MM.1S (cell line): ENCODE data around the gene KANK4.

Experiments used
- DNase-seq: peaks from one replicate; pipeline ENCODE4 v3.0.0-alpha.2; 2015
- H2AFZ ChIP-seq: fragments of 300-600 bp; sonication (generic); 2 replicates; pipeline ENCODE4 v1.6.0; 2016; ENCODE audit warnings: antibody characterized with exemption, low read length
- H3F3A ChIP-seq: fragments of 300-600 bp; sonication (generic); 2 replicates; pipeline ENCODE4 v1.6.1; 2016; ENCODE audit warnings: mild to moderate bottlenecking, antibody characterized with exemption, low read length, moderate library complexity, mixed read lengths; ENCODE audit not compliant: insufficient read depth
- H3K27ac ChIP-seq: fragments of 300-600 bp; sonication (generic); 2 replicates; pipeline ENCODE4 v1.5.1; 2016; ENCODE audit warnings: mild to moderate bottlenecking, low read length
- H3K27me3 ChIP-seq: fragments of 300-600 bp; sonication (generic); replicated peaks from 2 replicates; pipeline ENCODE4 v1.6.0; 2016; ENCODE audit warnings: low read length; ENCODE audit not compliant: insufficient read depth
- H3K36me3 ChIP-seq: fragments of 300-600 bp; sonication (generic); replicated peaks from 2 replicates; pipeline ENCODE4 v1.6.1; 2016; ENCODE audit warnings: mild to moderate bottlenecking, low read length, mixed read lengths; ENCODE audit not compliant: insufficient read depth
- H3K4me1 ChIP-seq: fragments of 300-600 bp; sonication (generic); 2 replicates; pipeline ENCODE4 v1.6.1; 2016; ENCODE audit warnings: low read length, mixed read lengths
- H3K4me2 ChIP-seq: fragments of 300-600 bp; sonication (generic); 2 replicates; pipeline ENCODE4 v1.6.0; 2016; ENCODE audit warnings: low read depth, low read length
- H3K4me3 ChIP-seq: fragments of 300-600 bp; sonication (generic); 2 replicates; pipeline ENCODE4 v1.5.1; 2016; ENCODE audit warnings: low read length, mixed read lengths
- H3K79me2 ChIP-seq: fragments of 300-600 bp; sonication (generic); 2 replicates; pipeline ENCODE4 v1.6.1; 2016; ENCODE audit warnings: mixed run types, low read length, mixed read lengths
- H3K9ac ChIP-seq: fragments of 300-600 bp; sonication (generic); 2 replicates; pipeline ENCODE4 v1.6.1; 2016; ENCODE audit warnings: low read length, mixed read lengths
- H3K9me2 ChIP-seq: fragments of 300-600 bp; sonication (generic); replicated peaks from 2 replicates; pipeline ENCODE4 v1.6.1; 2016; ENCODE audit warnings: mild to moderate bottlenecking, low read length, mixed read lengths; ENCODE audit not compliant: insufficient read depth
- H3K9me3 ChIP-seq: fragments of 300-600 bp; sonication (generic); replicated peaks from 2 replicates; pipeline ENCODE4 v1.6.1; 2016; ENCODE audit warnings: mild to moderate bottlenecking, low read length, mixed read lengths; ENCODE audit not compliant: insufficient read depth
- H4K20me1 ChIP-seq: fragments of 300-600 bp; sonication (generic); 2 replicates; pipeline ENCODE4 v1.6.1; 2016; ENCODE audit warnings: mild to moderate bottlenecking, low read length, moderate library complexity, mixed read lengths; ENCODE audit not compliant: insufficient read depth
- CTCF ChIP-seq: fragments of 300-600 bp; sonication (generic); IDR thresholded peaks from 2 replicates; pipeline ENCODE4 v1.5.1; 2016; ENCODE audit warnings: antibody characterized with exemption, low read length, mixed read lengths
- EZH2 ChIP-seq: fragments of 300-600 bp; sonication (generic); optimal IDR thresholded peaks from 2 replicates; pipeline ENCODE3; 2017; ENCODE audit warnings: low read depth, mild to moderate bottlenecking, antibody characterized with exemption, low read length, mixed read lengths
- EZH2phosphoT487 ChIP-seq: fragments of 300-600 bp; sonication (generic); IDR thresholded peaks from 2 replicates; pipeline ENCODE4 v1.6.1; 2018; ENCODE audit warnings: antibody characterized with exemption, low read length

The KANK4 gene

GRCh38 chr1:62207187-62207586 is 112.0 kb downstream of the KANK4 start:
- no peaks in the 10 kb centered on the region for H3K9me2 ChIP-seq
- no peaks in the 10 kb centered on the region for H3F3A ChIP-seq
- H4K20me1 ChIP-seq = no peaks in the 10 kb centered on the region
- H3K36me3 ChIP-seq = no peaks in the 10 kb centered on the region
- H2AFZ ChIP-seq = no peak overlapping the region
- H3K4me3 ChIP-seq = no peak overlapping the region
- no peaks in the 10 kb centered on the region for H3K4me1 ChIP-seq
- no peak overlapping the region for H3K27ac ChIP-seq
- no peak for DNase-seq
- H3K27me3 ChIP-seq = no peaks in the 10 kb centered on the region
- no peak overlapping the region for H3K9ac ChIP-seq
- no peaks in the 10 kb centered on the region for H3K9me3 ChIP-seq
- H3K4me2 ChIP-seq = no peak overlapping the region
- TF ChIP-seq CTCF (no peak), EZH2phosphoT487 (no peak), EZH2 (no peak)
- H3K79me2 ChIP-seq = no peaks in the 10 kb centered on the region

- Histone ChIP-seq H3K4me1 (no peaks in the 10 kb centered on the region), H3K9me2 (no peaks in the 10 kb centered on the region), H3K79me2 (no peaks in the 10 kb centered on the region), H3K9ac (no peak overlapping the region), H3F3A (no peaks in the 10 kb centered on the region), H3K4me3 (no peak overlapping the region), H4K20me1 (no peaks in the 10 kb centered on the region), H3K36me3 (no peaks in the 10 kb centered on the region), H2AFZ (no peak overlapping the region), H3K27ac (no peak overlapping the region), H3K27me3 (no peaks in the 10 kb centered on the region), H3K4me2 (no peak overlapping the region), H3K9me3 (no peaks in the 10 kb centered on the region)
- no peak for DNase-seq
- TF ChIP-seq CTCF (no peak), EZH2 (no peak), EZH2phosphoT487 (no peak)
These were observed 120.5 kb downstream of the KANK4 start for GRCh38 chr1:62198781-62199125.

GRCh38 chr1:62198069-62198780 is 121.0 kb downstream of the KANK4 start:
- Histone ChIP-seq H3K4me3 (no peak overlapping the region), H3F3A (no peaks in the 10 kb centered on the region), H3K79me2 (no peaks in the 10 kb centered on the region), H3K4me2 (no peak overlapping the region), H3K9me3 (no peaks in the 10 kb centered on the region), H3K27me3 (no peaks in the 10 kb centered on the region), H4K20me1 (no peaks in the 10 kb centered on the region), H3K9ac (no peak overlapping the region), H3K36me3 (no peaks in the 10 kb centered on the region), H2AFZ (no peak overlapping the region), H3K4me1 (no peaks in the 10 kb centered on the region), H3K9me2 (no peaks in the 10 kb centered on the region), H3K27ac (no peak overlapping the region)
- DNase-seq = no peak
- TF ChIP-seq CTCF = no peak
- no peak for TF ChIP-seq EZH2phosphoT487
- TF ChIP-seq EZH2 = no peak
